ENCODE data around the gene NFYA. TPM values are rescaled to one million over a fixed set of nuclear protein-coding genes. Genes with fewer than 3 reads are reported as not detected.

Gene NFYA
- total RNA-seq, 3 donors from 2014 or later (not counting 1 experiment from before 2014, with no cell fraction given): 27.5 to 33.1 (median 33.0) TPM

DNA sequence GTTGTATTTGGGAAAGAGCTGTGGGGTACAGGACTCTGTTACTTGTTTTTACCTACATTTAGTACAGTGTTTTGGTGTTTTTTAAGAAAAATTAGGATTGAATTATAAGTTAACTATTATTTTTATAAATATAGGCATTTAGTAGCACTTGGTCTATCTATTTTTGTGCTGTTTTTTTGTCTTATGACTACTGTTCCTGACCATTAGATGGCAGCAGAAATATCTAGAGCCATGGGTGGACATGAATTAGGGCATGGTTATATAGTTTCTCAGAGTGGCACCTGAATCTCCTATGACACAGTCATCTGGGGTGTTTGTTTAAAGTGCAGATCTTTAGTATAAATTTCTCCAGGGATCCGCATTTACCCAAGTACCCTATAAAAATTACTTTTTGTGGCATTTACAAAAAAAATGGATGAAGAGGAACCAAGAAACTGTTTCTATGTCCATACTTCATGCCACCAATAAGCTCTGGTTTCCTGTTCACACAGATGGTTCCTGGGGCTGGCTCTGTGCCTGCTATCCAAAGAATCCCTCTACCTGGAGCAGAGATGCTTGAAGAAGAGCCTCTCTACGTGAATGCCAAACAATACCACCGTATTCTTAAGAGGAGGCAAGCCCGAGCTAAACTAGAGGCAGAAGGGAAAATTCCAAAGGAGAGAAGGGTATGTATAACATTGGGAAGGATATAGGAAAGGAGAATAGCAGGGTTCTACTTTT, 19.8 kb downstream of the NFYA start:
- Histone ChIP-seq H3K9me3 (ENCODE audit: control insufficient read depth, insufficient read depth, low read length) (no peaks in the 10 kb centered on the region), H3K27me3 (ENCODE audit: control insufficient read depth, insufficient read depth, low read length) (no peaks in the 10 kb centered on the region), H3K27ac (ENCODE audit: low read length) (no peak overlapping the region), H3K4me3 (ENCODE audit: low read length) (no peak overlapping the region), H3K4me1 (ENCODE audit: control insufficient read depth, insufficient read depth, low read length) (no peaks in the 10 kb centered on the region), H3K36me3 (ENCODE audit: control insufficient read depth, insufficient read depth, low read length) (peaks cover 87% of the 10 kb centered on the region)
- Mint-ChIP-seq H3K36me3 (peaks cover 40% of the 10 kb centered on the region), H3K9me3 (no peaks in the 10 kb centered on the region), H3K27ac (no peak overlapping the region), H3K27me3 (ENCODE audit: low read depth in 2 of 2) (no peaks in the 10 kb centered on the region), H3K4me1 (no peaks in the 10 kb centered on the region), H3K4me3 (no peak overlapping the region)
- peak in 1 of 3 donors; percentile 45 for ATAC-seq
- WGBS (ENCODE audit: insufficient coverage): 98% methylated on average over 3 of the region's 4 CpGs
- TF ChIP-seq, protein P1, sequence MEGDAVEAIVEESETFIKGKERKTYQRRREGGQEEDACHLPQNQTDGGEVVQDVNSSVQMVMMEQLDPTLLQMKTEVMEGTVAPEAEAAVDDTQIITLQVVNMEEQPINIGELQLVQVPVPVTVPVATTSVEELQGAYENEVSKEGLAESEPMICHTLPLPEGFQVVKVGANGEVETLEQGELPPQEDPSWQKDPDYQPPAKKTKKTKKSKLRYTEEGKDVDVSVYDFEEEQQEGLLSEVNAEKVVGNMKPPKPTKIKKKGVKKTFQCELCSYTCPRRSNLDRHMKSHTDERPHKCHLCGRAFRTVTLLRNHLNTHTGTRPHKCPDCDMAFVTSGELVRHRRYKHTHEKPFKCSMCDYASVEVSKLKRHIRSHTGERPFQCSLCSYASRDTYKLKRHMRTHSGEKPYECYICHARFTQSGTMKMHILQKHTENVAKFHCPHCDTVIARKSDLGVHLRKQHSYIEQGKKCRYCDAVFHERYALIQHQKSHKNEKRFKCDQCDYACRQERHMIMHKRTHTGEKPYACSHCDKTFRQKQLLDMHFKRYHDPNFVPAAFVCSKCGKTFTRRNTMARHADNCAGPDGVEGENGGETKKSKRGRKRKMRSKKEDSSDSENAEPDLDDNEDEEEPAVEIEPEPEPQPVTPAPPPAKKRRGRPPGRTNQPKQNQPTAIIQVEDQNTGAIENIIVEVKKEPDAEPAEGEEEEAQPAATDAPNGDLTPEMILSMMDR (IDR thresholded peaks at IDR 0.05): peak; percentile 27
- DNase-seq: peak in 1 of 2 donors; percentile 29
- intact Hi-C loops (cut with micrococcal nuclease): loop anchor here (1.0 kb wide), 1 partner anchor 226 kb away; no protein-coding TSS in a partner anchor

DNA sequence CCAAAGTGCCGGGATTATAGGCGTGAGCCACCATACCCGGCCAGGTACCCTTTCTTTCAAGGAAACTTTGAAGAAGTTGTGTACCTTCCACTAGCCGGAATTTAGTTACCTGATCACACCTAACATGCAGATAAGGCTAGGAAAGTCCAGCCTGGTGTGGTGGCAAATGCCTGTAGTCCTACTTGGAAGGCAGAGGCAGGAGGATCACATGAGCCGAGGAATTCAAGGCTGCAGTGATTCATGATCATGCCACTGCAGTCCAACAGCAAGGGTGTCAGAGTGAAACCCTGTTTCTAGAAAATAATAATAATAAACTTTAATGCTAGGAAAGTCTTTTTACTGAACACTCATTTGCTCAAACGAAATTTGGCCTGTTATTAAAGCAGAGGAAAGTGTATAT, 21.0 kb downstream of the NFYA start:
- peaks cover 50% of the 10 kb centered on the region for H3K36me3 Mint-ChIP-seq
- Histone ChIP-seq H3K4me3 (ENCODE audit: low read length) (no peak overlapping the region), H3K36me3 (ENCODE audit: control insufficient read depth, insufficient read depth, low read length) (peaks cover 93% of the 10 kb centered on the region), H3K4me1 (ENCODE audit: control insufficient read depth, insufficient read depth, low read length) (no peaks in the 10 kb centered on the region), H3K9me3 (ENCODE audit: control insufficient read depth, insufficient read depth, low read length) (no peaks in the 10 kb centered on the region), H3K27me3 (ENCODE audit: control insufficient read depth, insufficient read depth, low read length) (no peaks in the 10 kb centered on the region), H3K27ac (ENCODE audit: low read length) (no peak overlapping the region)
- 98% methylated on average over 5 of the region's 6 CpGs for WGBS (ENCODE audit: insufficient coverage)
- no peak overlapping the region for H3K4me3 Mint-ChIP-seq
- no peaks in the 10 kb centered on the region for H3K27me3 Mint-ChIP-seq (ENCODE audit: low read depth in 2 of 2)
- ATAC-seq: no peak
- no peaks in the 10 kb centered on the region for H3K9me3 Mint-ChIP-seq
- intact Hi-C loops (cut with micrococcal nuclease): no loop called here
- no peak overlapping the region for H3K27ac Mint-ChIP-seq
- TF ChIP-seq, protein P1 (IDR thresholded peaks at IDR 0.05): no peak
- peaks cover 0 to 8% of the 10 kb centered on the region in 2 donors for H3K4me1 Mint-ChIP-seq
- no peak for DNase-seq

DNA sequence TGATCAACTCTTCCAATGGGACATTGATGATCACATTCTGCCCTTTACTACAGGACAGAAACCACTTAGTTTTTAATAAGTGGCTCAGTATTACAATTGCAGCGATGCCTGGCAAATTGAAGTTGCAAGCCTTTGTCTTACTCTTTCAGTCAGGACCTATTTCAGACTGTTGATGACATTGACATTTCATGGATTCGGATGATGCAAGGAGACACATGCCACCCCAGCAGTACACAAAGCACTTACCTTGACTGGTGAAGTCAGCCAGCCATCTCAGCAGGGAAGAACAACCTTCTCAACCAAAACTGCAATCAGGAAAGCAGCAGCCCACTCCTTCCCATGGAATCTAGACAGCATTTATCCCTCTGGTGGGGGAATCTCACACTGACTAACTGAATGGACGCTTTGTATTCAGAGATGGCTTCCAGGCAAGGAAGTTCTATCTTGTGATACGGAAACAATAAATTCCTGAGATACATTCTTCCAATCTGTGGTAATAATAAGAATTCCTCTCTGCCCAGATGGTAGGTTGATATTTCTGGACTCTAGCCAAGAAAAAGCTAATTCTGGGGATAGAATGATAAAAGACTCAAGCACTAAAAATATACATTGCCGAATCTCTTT, 24.8 kb downstream of the NFYA start:
- Histone ChIP-seq H3K4me1 (ENCODE audit: control insufficient read depth, insufficient read depth, low read length) (no peaks in the 10 kb centered on the region), H3K4me3 (ENCODE audit: low read length) (no peak overlapping the region), H3K27me3 (ENCODE audit: control insufficient read depth, insufficient read depth, low read length) (no peaks in the 10 kb centered on the region), H3K36me3 (ENCODE audit: control insufficient read depth, insufficient read depth, low read length) (peaks cover 74% of the 10 kb centered on the region), H3K9me3 (ENCODE audit: control insufficient read depth, insufficient read depth, low read length) (no peaks in the 10 kb centered on the region), H3K27ac (ENCODE audit: low read length) (no peak overlapping the region)
- TF ChIP-seq, protein P1 (IDR thresholded peaks at IDR 0.05): no peak
- Mint-ChIP-seq H3K36me3 (peaks cover 44% of the 10 kb centered on the region), H3K27ac (peak overlapping the region in 1 of 2 donors; percentile 52), H3K9me3 (no peaks in the 10 kb centered on the region), H3K27me3 (ENCODE audit: low read depth in 2 of 2) (no peaks in the 10 kb centered on the region), H3K4me1 (peaks cover 5 to 15% of the 10 kb centered on the region in 2 donors), H3K4me3 (no peak overlapping the region)
- intact Hi-C loops (cut with micrococcal nuclease): no loop called here
- DNase-seq: no peak
- WGBS (ENCODE audit: insufficient coverage): 100% methylated on average over 5 of the region's 5 CpGs
- ATAC-seq: no peak

Data from natural killer cell (primary cell).